ENCODE measurements around the gene FAM120B.
"Not testable (repeated sequence)": the region's sequence is repeated elsewhere in the genome, so short reads cannot be mapped to it uniquely, and the experiment has no call there.

FAM120B gene

DNA sequence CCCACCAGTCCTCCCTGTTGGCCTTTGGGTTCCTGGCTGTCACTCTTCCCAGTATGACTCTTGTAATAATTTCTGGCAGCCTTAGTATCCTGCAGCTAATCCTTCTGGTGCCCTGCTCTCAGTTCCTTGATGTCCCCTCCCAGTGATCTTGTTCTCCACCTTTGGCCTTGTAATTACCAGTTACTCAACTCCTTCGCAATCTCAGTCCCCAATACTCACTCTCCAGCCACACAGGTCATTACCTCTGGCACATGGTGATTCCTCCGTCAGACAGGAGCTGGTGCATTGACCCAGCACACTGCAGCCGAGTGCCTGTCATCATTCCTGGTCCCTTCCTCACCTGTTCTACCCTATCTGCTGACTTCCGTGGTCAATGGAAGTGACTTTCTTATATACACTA, 101.4 kb downstream of the FAM120B start:
- Mint-ChIP-seq H3K4me3 (no peak overlapping the region), H3K27ac (no peak overlapping the region)

DNA sequence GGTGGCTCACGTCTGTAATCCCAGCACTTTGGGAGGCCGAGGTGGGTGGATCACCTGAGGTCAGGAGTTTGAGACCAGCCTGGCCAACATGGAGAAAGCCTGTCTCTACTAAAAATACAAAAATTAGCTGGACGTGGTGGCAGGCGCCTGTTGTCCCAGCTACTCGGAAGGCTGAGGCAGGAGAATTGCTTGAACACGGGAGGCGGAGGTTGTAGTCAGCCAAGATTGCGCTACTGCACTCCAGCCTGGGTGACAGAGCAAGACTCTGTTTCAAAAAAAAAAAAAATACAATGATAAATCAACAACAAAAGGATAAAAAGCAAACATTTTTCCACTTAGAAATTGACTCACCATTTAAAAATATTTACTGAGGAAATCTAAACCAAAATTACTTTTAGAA, 103.2 kb downstream of the FAM120B start:
- H3K36me3 Mint-ChIP-seq (ENCODE audit: insufficient read depth): peaks cover 17% of the 10 kb centered on the region
- not testable (repeated sequence) for ATAC-seq (replicated peaks); H3K27ac Mint-ChIP-seq

More for the DNA sequence above, 101.4 kb downstream of the FAM120B start:
- H3K9me3 Mint-ChIP-seq: peaks cover 0 to 7% of the 10 kb centered on the region in 2 donors
- no peak for ATAC-seq (replicated peaks)
- DNase-seq: no peak
- H3K4me1 Mint-ChIP-seq (ENCODE audit: low read depth in 2 of 2): no peaks in the 10 kb centered on the region
- no peaks in the 10 kb centered on the region for H3K27me3 Mint-ChIP-seq
- peaks cover 17% of the 10 kb centered on the region for H3K36me3 Mint-ChIP-seq (ENCODE audit: insufficient read depth)

DNA sequence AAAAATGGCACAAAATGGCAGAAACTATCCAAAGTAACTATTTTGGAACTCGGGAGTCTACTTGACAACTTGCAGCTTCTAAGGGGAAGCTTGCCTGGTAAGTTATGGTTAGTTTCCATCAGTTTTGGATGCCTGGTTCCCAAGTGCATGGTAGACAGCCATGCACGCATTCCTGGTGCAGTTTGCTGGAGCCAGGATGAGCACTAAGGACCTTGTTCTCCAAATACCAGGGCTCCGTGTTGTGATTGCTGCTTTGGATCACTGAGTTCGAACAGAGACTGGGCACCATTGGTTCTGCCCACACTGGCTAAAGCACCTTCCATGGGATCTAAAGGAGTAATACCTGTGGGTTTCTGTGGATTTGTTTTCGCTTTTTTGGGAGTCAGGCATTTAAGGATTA, 103.7 kb downstream of the FAM120B start:
- peaks cover 0 to 14% of the 10 kb centered on the region in 2 donors for H3K9me3 Mint-ChIP-seq
- no peaks in the 10 kb centered on the region for H3K4me1 Mint-ChIP-seq (ENCODE audit: low read depth in 2 of 2)
- H3K4me3 Mint-ChIP-seq: no peak overlapping the region
- peaks cover 0 to 5% of the 10 kb centered on the region in 2 donors for H3K27me3 Mint-ChIP-seq
- peaks cover 17% of the 10 kb centered on the region for H3K36me3 Mint-ChIP-seq (ENCODE audit: insufficient read depth)
- ATAC-seq (replicated peaks) (no peak), DNase-seq (no peak)
- H3K27ac Mint-ChIP-seq: no peak overlapping the region

More for the DNA sequence above, 103.2 kb downstream of the FAM120B start:
- H3K27me3 Mint-ChIP-seq; H3K4me1 Mint-ChIP-seq (ENCODE audit: low read depth in 2 of 2); DNase-seq; H3K4me3 Mint-ChIP-seq: not testable (repeated sequence)
- H3K9me3 Mint-ChIP-seq: peaks cover 0 to 14% of the 10 kb centered on the region in 2 donors

DNA sequence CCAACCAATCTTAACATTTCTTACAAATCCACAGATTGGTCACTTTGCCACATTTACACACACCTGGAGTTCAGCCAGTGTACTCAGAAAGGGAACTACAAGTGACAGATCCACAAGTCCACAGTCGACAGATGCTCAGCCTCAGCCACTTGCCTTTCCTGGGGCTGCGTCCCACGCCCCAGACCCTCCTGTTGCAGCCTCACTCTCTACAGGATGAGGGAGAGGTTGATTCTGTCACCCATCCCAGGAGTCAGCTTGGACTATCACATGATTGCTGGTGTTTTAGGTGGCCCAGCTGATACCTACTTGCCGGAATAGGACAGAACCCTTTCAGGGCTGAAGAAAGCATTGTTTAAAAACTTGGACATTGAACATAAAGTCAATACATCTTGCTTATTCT, 108.8 kb downstream of the FAM120B start:
- DNase-seq: no peak
- peaks cover 0 to 9% of the 10 kb centered on the region in 2 donors for H3K9me3 Mint-ChIP-seq
- H3K36me3 Mint-ChIP-seq (ENCODE audit: insufficient read depth): no peaks in the 10 kb centered on the region
- peaks cover 12 to 45% of the 10 kb centered on the region in 2 donors for H3K27me3 Mint-ChIP-seq
- no peak overlapping the region for H3K27ac Mint-ChIP-seq
- H3K4me3 Mint-ChIP-seq: no peak overlapping the region
- H3K4me1 Mint-ChIP-seq (ENCODE audit: low read depth in 2 of 2): no peaks in the 10 kb centered on the region
- no peak for ATAC-seq (replicated peaks)

DNA sequence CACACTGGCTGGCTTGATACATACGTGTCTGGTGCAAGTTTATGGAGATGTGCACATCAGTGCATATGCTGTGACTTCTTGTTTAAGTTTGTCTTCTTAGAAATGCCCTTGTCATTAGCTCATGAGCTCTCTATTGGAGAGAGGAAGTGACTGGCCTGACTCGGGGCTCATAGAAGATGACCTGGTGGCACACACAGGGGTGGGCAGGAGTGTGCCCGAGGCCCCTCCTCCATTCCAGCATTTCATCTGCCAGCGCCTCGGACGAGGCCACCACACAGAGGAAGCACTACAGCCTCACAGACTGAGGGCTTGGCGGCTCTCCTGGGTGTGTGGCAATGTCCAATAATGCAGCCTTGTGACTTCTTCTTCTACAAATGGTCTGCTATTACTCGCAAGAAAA, 109.7 kb downstream of the FAM120B start:
- peaks cover 0 to 8% of the 10 kb centered on the region in 2 donors for H3K9me3 Mint-ChIP-seq
- H3K27me3 Mint-ChIP-seq: peaks cover 12 to 46% of the 10 kb centered on the region in 2 donors
- no peak overlapping the region for H3K27ac Mint-ChIP-seq
- ATAC-seq (replicated peaks): no peak
- DNase-seq: no peak
- H3K4me3 Mint-ChIP-seq: no peak overlapping the region
- H3K36me3 Mint-ChIP-seq (ENCODE audit: insufficient read depth): no peaks in the 10 kb centered on the region
- H3K4me1 Mint-ChIP-seq (ENCODE audit: low read depth in 2 of 2): no peaks in the 10 kb centered on the region

DNA sequence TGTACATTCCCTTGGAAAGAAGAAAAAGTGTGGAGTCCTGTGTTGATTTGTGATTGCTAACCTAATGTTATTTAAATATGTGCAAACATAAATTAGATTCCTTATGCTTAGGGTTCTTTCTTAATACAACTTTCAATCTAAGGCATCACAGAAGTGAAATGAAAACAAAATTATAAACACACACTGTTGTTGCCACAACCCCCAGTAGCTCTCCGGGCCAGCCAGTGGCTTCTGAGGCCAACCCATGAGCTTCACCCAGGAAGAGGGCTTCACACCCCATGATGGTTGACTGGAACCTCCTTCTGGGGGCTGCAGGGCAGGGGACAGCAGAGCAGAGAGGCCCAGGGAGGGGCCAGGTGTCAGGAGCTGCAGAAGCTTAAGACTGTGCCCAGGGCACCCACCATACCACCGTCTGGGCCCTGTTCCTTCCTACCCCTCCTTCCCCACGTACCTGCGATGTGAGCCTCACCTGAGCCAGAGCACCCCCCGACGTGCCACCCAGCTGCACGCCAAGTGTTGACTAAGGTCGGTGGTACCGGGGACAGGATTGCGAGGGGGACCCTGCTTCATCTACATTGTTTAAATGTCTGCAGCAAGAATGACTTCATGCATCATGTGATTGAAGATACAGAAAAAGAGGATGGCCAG, 110.5 kb downstream of the FAM120B start:
- Mint-ChIP-seq H3K4me1 (ENCODE audit: low read depth in 2 of 2) (no peaks in the 10 kb centered on the region), H3K9me3 (peaks cover 0 to 8% of the 10 kb centered on the region in 2 donors), H3K27me3 (peaks cover 12 to 46% of the 10 kb centered on the region in 2 donors), H3K27ac (no peak overlapping the region), H3K36me3 (ENCODE audit: insufficient read depth) (no peaks in the 10 kb centered on the region), H3K4me3 (no peak overlapping the region)
- ATAC-seq (replicated peaks) (no peak), DNase-seq (no peak)

DNA sequence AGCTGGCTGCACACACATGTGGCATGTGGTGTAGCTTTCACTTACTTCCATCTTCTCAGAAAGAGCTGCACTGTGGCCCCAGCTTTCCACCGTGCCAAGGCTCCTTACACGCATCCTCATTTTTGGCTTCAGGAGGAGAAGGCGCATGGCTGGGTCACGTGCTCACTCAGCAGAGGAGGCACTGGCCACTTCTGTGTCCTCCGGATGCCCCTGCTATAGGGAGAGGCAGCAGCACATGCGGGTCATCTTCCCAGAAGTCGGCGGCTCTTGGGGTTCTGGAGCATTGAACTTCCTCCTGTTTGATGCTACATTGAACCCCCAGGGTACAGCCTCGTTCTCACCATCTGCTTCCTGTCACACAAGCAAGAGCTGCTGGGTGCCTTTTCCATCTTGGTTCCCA, 111.3 kb downstream of the FAM120B start:
- Mint-ChIP-seq H3K36me3 (ENCODE audit: insufficient read depth) (no peaks in the 10 kb centered on the region), H3K27me3 (peaks cover 13 to 50% of the 10 kb centered on the region in 2 donors), H3K4me1 (ENCODE audit: low read depth in 2 of 2) (no peaks in the 10 kb centered on the region), H3K9me3 (peaks cover 0 to 8% of the 10 kb centered on the region in 2 donors), H3K4me3 (no peak overlapping the region), H3K27ac (no peak overlapping the region)
- ATAC-seq (replicated peaks) (no peak), DNase-seq (no peak)

DNA sequence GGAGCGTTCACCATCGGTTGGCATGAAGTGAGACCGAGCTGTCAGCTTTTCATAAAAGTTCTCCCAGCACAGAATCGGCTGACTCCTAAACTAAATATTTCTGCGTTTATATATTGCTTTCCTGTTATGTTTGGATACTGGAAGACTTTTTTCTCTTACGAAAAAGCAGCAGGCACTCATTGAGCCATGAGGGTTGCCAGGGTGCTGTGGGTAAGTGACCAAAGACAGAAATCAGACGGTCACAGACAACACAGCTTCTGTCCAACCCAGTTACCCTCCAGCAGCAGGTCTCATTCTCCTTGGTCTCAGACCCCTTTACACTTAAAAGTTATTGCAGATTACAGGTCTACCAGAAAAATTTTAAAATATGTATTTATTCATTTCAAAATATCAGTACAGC, 113.7 kb downstream of the FAM120B start:
- no peak for ATAC-seq (replicated peaks)
- no peaks in the 10 kb centered on the region for H3K36me3 Mint-ChIP-seq (ENCODE audit: insufficient read depth)

DNA sequence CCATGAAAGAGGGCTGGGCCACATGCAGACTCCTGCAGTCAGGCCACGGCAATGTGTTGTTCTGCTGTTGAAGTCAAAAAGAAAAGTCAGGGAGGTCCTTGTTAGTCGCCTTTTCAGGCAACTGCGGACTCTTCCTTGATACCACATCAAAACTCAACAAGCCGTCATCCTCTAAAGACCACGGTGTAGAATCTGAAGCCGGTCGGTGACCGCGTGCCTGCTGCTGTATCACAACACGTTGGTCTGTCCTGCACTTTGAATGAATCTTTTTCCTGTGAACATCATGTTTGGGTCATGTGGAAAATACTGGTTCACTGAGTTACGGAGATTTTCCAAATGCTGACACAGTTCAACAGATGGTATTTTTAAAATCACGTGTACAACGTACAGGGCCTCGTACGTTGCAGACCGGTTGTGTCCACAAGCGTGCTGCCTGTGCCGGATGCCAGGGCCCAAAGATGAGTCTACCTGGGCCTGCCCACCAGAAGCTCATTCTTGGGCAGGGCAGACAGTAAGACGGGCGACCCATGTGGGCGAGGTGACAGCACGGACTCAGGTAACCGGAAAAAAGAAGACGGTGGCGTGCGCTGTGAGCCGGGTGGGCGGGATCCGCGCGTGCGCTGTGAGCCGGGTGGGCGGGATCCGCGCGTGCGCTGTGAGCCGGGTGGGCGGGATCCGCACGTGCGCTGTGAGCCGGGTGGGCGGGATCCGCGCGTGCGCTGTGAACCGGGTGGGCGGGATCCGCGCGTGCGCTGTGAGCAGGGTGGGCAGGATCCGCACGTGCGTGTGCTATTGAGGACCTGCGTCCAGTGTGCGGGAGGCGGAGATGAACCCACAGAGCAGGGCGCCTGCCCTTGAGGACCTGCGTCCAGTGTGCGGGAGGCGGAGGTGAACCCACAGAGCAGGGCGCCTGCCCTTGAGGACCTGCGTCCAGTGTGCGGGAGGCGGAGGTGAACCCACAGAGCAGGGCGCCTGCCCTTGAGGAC, 114.5 kb downstream of the FAM120B start:
- no peak for ATAC-seq (replicated peaks)

More for the DNA sequence above, 113.7 kb downstream of the FAM120B start:
- Mint-ChIP-seq H3K27me3 (peaks cover 22 to 68% of the 10 kb centered on the region in 2 donors), H3K27ac (no peak overlapping the region), H3K9me3 (no peaks in the 10 kb centered on the region), H3K4me1 (ENCODE audit: low read depth in 2 of 2) (no peaks in the 10 kb centered on the region), H3K4me3 (no peak overlapping the region)
- DNase-seq: no peak

DNA sequence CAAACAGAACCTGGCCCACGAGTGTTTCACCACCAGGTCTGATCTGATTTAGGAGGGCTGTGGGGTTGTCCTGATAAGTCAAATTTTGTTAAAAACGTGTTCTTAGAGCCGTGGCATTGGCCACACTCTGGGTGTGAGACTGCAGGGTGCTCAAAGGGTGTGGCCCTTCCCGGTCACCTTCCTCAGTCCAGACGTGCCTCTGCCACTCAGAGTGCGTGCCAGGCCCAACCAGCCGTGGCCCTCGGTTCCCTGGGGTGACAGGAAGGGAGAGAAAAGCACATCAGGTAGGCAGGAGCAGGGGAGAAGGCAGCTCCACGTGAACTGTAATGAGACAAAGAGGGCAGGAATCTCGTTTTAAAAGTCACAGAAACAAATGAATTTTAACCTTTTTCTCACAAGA, 115.4 kb downstream of the FAM120B start:
- Mint-ChIP-seq H3K9me3 (no peaks in the 10 kb centered on the region), H3K4me1 (ENCODE audit: low read depth in 2 of 2) (no peaks in the 10 kb centered on the region), H3K27ac (no peak overlapping the region), H3K36me3 (ENCODE audit: insufficient read depth) (no peaks in the 10 kb centered on the region), H3K27me3 (peaks cover 37 to 72% of the 10 kb centered on the region in 2 donors), H3K4me3 (no peak overlapping the region)
- no peak for DNase-seq
- ATAC-seq (replicated peaks): no peak

More for the DNA sequence above, 114.5 kb downstream of the FAM120B start:
- no peaks in the 10 kb centered on the region for H3K9me3 Mint-ChIP-seq
- H3K36me3 Mint-ChIP-seq (ENCODE audit: insufficient read depth): no peaks in the 10 kb centered on the region
- peaks cover 29 to 72% of the 10 kb centered on the region in 2 donors for H3K27me3 Mint-ChIP-seq
- DNase-seq: no peak
- H3K4me3 Mint-ChIP-seq: no peak overlapping the region
- H3K4me1 Mint-ChIP-seq (ENCODE audit: low read depth in 2 of 2): no peaks in the 10 kb centered on the region
- no peak overlapping the region for H3K27ac Mint-ChIP-seq

DNA sequence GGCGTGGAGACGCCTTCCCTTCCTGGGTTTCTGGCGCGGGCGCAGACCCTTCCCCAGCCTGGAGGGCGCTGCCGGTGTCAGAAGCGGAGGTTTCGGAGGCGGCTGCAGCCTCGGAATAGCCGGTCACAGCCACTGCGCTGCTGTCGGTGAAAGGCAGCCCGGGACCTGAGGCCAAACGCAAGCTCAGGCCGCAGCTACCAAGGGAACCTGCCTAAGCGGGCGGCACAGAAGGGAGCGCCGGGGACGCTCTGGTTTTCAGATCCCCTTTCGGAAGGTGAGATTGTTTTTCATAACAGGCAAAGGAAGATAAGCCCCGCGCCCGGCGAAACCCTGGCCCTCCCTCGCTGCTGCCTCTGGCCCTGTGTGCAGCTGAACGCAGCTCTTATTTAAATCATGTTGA, 116.5 kb downstream of the FAM120B start:
- Mint-ChIP-seq H3K4me1 (ENCODE audit: low read depth in 2 of 2) (no peaks in the 10 kb centered on the region), H3K36me3 (ENCODE audit: insufficient read depth) (no peaks in the 10 kb centered on the region), H3K4me3 (no peak overlapping the region), H3K27ac (no peak overlapping the region), H3K9me3 (no peaks in the 10 kb centered on the region), H3K27me3 (peaks cover 41 to 72% of the 10 kb centered on the region in 2 donors)
- ATAC-seq (replicated peaks) (no peak), DNase-seq (no peak)

DNA sequence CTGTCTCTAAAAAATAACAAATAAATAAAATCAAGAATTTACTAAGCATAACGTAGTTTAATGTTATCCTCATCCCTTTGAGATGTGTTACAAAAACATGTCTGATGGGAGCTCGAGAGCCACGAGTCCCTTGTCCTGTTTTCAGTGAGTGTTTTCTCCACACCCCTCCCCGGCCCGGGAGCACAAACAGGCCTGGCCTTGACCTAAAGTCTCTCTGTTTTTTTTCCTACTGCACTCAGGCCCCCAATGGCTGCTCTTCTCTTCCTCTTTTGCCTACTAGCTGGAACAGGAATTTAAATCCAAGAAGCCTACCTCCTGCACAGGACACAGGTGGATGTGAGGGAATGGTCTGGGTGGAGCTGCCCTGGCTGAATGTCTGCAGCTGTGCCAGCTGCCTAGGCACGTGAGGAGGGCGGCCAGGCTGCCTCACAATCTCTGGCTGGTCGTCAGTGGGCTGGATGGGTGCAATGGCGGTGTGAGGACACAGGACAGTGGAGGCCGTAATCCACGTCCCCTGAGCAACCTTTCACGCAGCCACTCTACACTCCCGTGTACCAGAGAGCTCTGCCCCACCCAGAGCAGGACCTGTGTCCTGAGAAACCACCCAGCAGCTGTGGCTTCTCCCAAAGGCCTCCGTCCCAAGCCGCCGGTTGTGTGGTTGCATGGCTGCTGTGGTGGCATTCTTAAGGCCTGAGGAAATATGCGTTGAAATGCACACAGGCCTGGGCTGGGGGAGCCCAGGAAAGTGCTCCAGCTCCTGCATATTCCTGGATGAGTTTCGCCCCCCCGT, 117.5 kb downstream of the FAM120B start:
- H3K27me3 Mint-ChIP-seq: peaks cover 37 to 68% of the 10 kb centered on the region in 2 donors
- no peak overlapping the region for H3K4me3 Mint-ChIP-seq
- no peak for ATAC-seq (replicated peaks)
- no peak for DNase-seq
- no peaks in the 10 kb centered on the region for H3K9me3 Mint-ChIP-seq
- H3K27ac Mint-ChIP-seq: no peak overlapping the region
- H3K36me3 Mint-ChIP-seq (ENCODE audit: insufficient read depth): no peaks in the 10 kb centered on the region
- H3K4me1 Mint-ChIP-seq (ENCODE audit: low read depth in 2 of 2): no peaks in the 10 kb centered on the region

DNA sequence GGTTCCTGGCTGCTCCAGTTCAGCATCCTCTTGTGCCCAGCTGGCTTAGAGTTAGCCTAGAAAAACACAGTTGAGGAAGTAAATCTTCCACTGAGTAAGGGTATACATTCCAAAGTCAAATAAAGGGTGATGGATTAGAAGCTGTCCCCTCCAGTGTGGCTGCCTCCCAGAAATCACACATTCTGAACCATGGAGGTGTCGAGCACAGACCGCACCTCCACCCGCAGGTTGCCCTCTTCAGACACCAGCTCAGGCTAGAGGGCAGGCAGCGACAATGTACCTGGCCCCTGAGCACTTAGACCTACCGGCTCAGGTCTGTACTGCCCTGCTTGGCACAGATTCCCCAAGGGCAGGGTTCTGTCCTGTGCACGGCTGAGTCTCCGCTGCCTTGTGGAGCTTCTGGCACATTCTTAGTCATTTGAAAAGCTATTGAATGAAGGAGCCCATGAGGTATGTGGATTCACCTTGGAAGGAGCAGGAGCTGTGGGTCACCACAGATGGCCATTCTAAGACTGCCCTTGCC, 118.1 kb downstream of the FAM120B start:
- Mint-ChIP-seq H3K27me3 (peaks cover 37 to 63% of the 10 kb centered on the region in 2 donors), H3K4me3 (no peak overlapping the region)
- no peak for ATAC-seq (replicated peaks)

More for the DNA sequence above, 118.1 kb downstream of the FAM120B start:
- Mint-ChIP-seq H3K27ac (no peak overlapping the region), H3K9me3 (no peaks in the 10 kb centered on the region), H3K36me3 (ENCODE audit: insufficient read depth) (no peaks in the 10 kb centered on the region), H3K4me1 (ENCODE audit: low read depth in 2 of 2) (no peaks in the 10 kb centered on the region)
- DNase-seq: no peak

Data from effector memory CD8-positive, alpha-beta T cell (primary cell).